HUES6 (cell line): ENCODE measurements around the gene LMNTD1.

ENCODE experiments used
- H3K27ac ChIP-seq: 2 replicates; pipeline ENCODE4 v1.7.0; 2013; ENCODE audit warnings: low read depth, mild to moderate bottlenecking, low read length, inconsistent platforms
- H3K27me3 ChIP-seq: 2 replicates; pipeline ENCODE4 v1.6.1; 2013; ENCODE audit warnings: low read length; ENCODE audit not compliant: control insufficient read depth, insufficient read depth
- H3K36me3 ChIP-seq: 2 replicates; pipeline ENCODE4 v1.6.1; 2013; ENCODE audit warnings: low read length; ENCODE audit not compliant: control insufficient read depth, insufficient read depth
- H3K4me1 ChIP-seq: 2 replicates; pipeline ENCODE4 v1.6.1; 2013; ENCODE audit warnings: low read length; ENCODE audit not compliant: control insufficient read depth, insufficient read depth
- H3K4me3 ChIP-seq: 2 replicates; pipeline ENCODE4 v1.5.1; 2013; ENCODE audit warnings: low read depth, low read length
- H3K9ac ChIP-seq: one replicate; pipeline ENCODE4 v1.6.1; 2013; ENCODE audit warnings: mild to moderate bottlenecking, low read length
- H3K9me3 ChIP-seq: 2 replicates; pipeline ENCODE4 v1.6.1; 2013; ENCODE audit warnings: low read depth, low read length; ENCODE audit not compliant: control insufficient read depth, insufficient read depth

The LMNTD1 gene

GRCh38 chr12:25583545-25583944 is 30.5 kb upstream of the LMNTD1 start:
- H3K36me3 ChIP-seq = no peaks in the 10 kb centered on the region
- no peak overlapping the region for H3K9ac ChIP-seq
- no peak overlapping the region for H3K27ac ChIP-seq
- no peak overlapping the region for H3K4me3 ChIP-seq
- H3K4me1 ChIP-seq = no peaks in the 10 kb centered on the region
- H3K9me3 ChIP-seq = peaks cover 3% of the 10 kb centered on the region; the same call in 1 of the 2 replicates
- no peaks in the 10 kb centered on the region for H3K27me3 ChIP-seq

GRCh38 chr12:25581067-25581466 is 28.0 kb upstream of the LMNTD1 start:
- Histone ChIP-seq H3K9ac (no peak overlapping the region), H3K4me1 (no peaks in the 10 kb centered on the region), H3K9me3 (no peaks in the 10 kb centered on the region), H3K27me3 (no peaks in the 10 kb centered on the region), H3K27ac (no peak overlapping the region), H3K36me3 (no peaks in the 10 kb centered on the region), H3K4me3 (no peak overlapping the region)

GRCh38 chr12:25578411-25579143 is 25.5 kb upstream of the LMNTD1 start:
- Histone ChIP-seq H3K9me3 (no peaks in the 10 kb centered on the region), H3K4me1 (no peaks in the 10 kb centered on the region), H3K27me3 (no peaks in the 10 kb centered on the region), H3K4me3 (no peak overlapping the region), H3K36me3 (no peaks in the 10 kb centered on the region), H3K9ac (no peak overlapping the region), H3K27ac (no peak overlapping the region)

- Histone ChIP-seq H3K27ac (no peak overlapping the region), H3K27me3 (no peaks in the 10 kb centered on the region), H3K36me3 (no peaks in the 10 kb centered on the region), H3K9ac (no peak overlapping the region), H3K9me3 (no peaks in the 10 kb centered on the region), H3K4me3 (no peak overlapping the region), H3K4me1 (no peaks in the 10 kb centered on the region)
These were observed 21.7 kb upstream of the LMNTD1 start for GRCh38 chr12:25574761-25575160.

- Histone ChIP-seq H3K36me3 (no peaks in the 10 kb centered on the region), H3K27me3 (no peaks in the 10 kb centered on the region), H3K9me3 (no peaks in the 10 kb centered on the region), H3K27ac (no peak overlapping the region), H3K4me3 (no peak overlapping the region), H3K9ac (no peak overlapping the region), H3K4me1 (no peaks in the 10 kb centered on the region)
These were observed 20.3 kb upstream of the LMNTD1 start for GRCh38 chr12:25573346-25573745.

- H3K27me3 ChIP-seq = no peaks in the 10 kb centered on the region
- no peak overlapping the region for H3K4me3 ChIP-seq
- no peak overlapping the region for H3K27ac ChIP-seq
- H3K4me1 ChIP-seq = no peaks in the 10 kb centered on the region
- H3K36me3 ChIP-seq = no peaks in the 10 kb centered on the region
- H3K9ac ChIP-seq = no peak overlapping the region
- peaks cover 8% of the 10 kb centered on the region; the same call in 1 of the 2 replicates for H3K9me3 ChIP-seq
These were observed 17.3 kb upstream of the LMNTD1 start for GRCh38 chr12:25570418-25570817.

- H3K36me3 ChIP-seq = no peaks in the 10 kb centered on the region
- peaks cover 17% of the 10 kb centered on the region for H3K9me3 ChIP-seq
- no peak overlapping the region for H3K9ac ChIP-seq
- no peak overlapping the region for H3K4me3 ChIP-seq
- no peaks in the 10 kb centered on the region for H3K27me3 ChIP-seq
- H3K4me1 ChIP-seq = no peaks in the 10 kb centered on the region
- H3K27ac ChIP-seq = no peak overlapping the region
These were observed 13.3 kb upstream of the LMNTD1 start for GRCh38 chr12:25566202-25566949.

- no peaks in the 10 kb centered on the region for H3K36me3 ChIP-seq
- H3K4me3 ChIP-seq = no peak overlapping the region
- H3K9ac ChIP-seq = no peak overlapping the region
- no peak overlapping the region for H3K27ac ChIP-seq
- no peaks in the 10 kb centered on the region for H3K4me1 ChIP-seq
- H3K27me3 ChIP-seq = no peaks in the 10 kb centered on the region
- H3K9me3 ChIP-seq = peaks cover 6% of the 10 kb centered on the region; the same call in 1 of the 2 replicates
These were observed 5.5 kb upstream of the LMNTD1 start for GRCh38 chr12:25558586-25558985.

GRCh38 chr12:25557830-25558436 is 4.8 kb upstream of the LMNTD1 start:
- no peak overlapping the region for H3K27ac ChIP-seq
- no peaks in the 10 kb centered on the region for H3K4me1 ChIP-seq
- 0 out of 2 replicates have a peak, but pooled peaks cover 2% of the 10 kb centered on the region for H3K9me3 ChIP-seq
- H3K27me3 ChIP-seq = no peaks in the 10 kb centered on the region
- no peaks in the 10 kb centered on the region for H3K36me3 ChIP-seq
- H3K4me3 ChIP-seq = no peak overlapping the region
- H3K9ac ChIP-seq = no peak overlapping the region

- 0 out of 2 replicates have a peak, but pooled peaks cover 2% of the 10 kb centered on the region for H3K9me3 ChIP-seq
- H3K9ac ChIP-seq = no peak overlapping the region
- no peaks in the 10 kb centered on the region for H3K4me1 ChIP-seq
- no peaks in the 10 kb centered on the region for H3K27me3 ChIP-seq
- H3K36me3 ChIP-seq = no peaks in the 10 kb centered on the region
- no peak overlapping the region for H3K4me3 ChIP-seq
- no peak overlapping the region for H3K27ac ChIP-seq
These were observed 3.1 kb upstream of the LMNTD1 start for GRCh38 chr12:25556153-25556552.

- Histone ChIP-seq H3K4me1 (no peaks in the 10 kb centered on the region), H3K27me3 (no peaks in the 10 kb centered on the region), H3K9ac (no peak overlapping the region), H3K9me3 (no peaks in the 10 kb centered on the region), H3K4me3 (no peak overlapping the region), H3K36me3 (no peaks in the 10 kb centered on the region), H3K27ac (no peak overlapping the region)
These were observed 402 bp downstream of the LMNTD1 start for GRCh38 chr12:25552681-25553080.
